ENCODE measurements around the gene KCND1.

The KCND1 gene

DNA sequence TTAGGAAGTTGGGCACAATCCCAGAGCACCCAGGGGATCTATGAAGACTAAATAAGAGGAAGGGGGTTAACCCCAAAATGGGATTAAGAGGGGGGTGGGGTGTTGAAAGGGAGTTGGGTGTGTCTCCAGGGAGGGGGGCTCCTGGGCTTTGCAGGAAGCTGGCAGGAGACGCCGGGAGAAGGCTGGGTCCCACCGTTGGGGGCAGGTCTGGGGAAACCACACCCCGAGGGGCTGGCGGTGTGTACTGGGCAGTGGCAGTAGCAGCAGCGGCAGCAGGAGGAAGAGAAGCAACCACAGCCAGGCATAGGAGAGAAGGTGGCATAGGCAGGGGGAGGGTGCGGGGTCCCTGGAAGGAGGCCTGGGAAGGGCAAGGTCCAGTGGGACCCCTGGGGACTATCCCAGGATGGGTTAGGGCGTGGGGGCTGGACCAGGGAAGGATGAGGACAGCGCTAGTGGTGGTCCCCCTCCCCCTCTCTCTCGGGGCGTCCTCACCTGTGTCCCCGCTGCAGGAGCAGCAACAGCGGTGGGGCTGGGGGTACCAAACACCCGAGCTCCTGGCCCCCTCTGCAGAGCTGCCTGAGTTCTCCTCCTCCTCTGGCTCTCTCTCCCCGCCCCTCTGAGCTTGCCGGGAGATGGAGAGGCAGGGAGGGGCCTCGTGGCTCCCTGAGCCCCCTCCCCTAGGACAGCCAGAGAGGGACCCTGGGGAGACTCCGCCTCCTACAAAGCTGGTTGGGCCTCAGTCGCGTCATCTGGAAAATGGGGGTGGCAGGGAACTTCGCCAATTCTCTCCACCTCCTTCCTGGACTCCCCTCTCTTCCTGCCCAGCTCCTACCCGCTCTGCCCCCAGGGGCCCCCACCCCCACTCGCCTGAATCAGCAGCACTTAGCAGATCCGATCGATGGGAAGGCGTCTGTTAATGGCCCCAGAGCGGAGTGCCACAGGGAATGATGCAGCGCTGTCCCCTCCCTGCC lies at the start of gene KCND1:
TSS of gene KCND1 (minus strand) at position 596 of the 971 bp plus-strand sequence. CDS start 1,573 bp downstream, outside the sequence.
- peak within 1 kb of the TSS; percentile 51 for H3K4me3 ChIP-seq (replicated peaks; ENCODE audit: low read depth, low read length)
- TF ChIP-seq, protein P1, sequence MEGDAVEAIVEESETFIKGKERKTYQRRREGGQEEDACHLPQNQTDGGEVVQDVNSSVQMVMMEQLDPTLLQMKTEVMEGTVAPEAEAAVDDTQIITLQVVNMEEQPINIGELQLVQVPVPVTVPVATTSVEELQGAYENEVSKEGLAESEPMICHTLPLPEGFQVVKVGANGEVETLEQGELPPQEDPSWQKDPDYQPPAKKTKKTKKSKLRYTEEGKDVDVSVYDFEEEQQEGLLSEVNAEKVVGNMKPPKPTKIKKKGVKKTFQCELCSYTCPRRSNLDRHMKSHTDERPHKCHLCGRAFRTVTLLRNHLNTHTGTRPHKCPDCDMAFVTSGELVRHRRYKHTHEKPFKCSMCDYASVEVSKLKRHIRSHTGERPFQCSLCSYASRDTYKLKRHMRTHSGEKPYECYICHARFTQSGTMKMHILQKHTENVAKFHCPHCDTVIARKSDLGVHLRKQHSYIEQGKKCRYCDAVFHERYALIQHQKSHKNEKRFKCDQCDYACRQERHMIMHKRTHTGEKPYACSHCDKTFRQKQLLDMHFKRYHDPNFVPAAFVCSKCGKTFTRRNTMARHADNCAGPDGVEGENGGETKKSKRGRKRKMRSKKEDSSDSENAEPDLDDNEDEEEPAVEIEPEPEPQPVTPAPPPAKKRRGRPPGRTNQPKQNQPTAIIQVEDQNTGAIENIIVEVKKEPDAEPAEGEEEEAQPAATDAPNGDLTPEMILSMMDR (IDR thresholded peaks at IDR 0.05; ENCODE audit: low read length, missing control alignments), result no peak
- DNase-seq (ENCODE audit: low read depth), result peak; percentile 68

DNA sequence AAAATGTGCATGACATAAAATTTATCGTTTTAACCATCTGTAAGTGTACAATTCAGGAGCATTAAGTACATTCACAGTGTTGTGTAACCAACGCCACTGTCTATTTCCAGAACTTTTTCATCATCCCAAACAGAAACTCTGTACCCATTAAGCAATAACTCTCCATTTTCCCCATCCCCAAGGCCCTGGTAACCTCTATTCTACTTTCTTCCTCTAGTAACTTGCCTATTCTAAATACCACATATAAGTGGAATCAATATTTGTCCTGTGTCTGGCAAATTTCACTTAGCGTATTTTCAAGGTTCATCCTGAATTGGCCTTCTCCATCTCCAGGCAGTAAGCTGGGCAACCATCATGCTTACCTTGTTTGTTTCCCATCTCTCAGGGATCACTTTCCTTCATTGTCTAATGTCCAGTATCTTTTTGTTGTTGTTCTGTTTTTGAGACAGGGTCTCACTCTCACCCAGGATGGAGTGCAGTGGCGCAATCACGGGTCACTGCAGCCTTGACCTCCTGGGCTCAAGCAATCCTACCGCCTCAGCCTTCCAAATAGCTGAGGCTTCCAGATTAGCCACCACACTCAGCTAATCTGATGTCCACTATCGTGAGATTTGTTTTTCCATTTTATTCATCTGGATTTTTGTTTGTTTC lies 48.1 kb upstream of the KCND1 start:
- H3K4me3 ChIP-seq (replicated peaks; ENCODE audit: low read depth, low read length), result no peak overlapping the region
- TF ChIP-seq, protein P1 (IDR thresholded peaks at IDR 0.05; ENCODE audit: low read length, missing control alignments), result no peak
- no peak for DNase-seq (ENCODE audit: low read depth)

DNA sequence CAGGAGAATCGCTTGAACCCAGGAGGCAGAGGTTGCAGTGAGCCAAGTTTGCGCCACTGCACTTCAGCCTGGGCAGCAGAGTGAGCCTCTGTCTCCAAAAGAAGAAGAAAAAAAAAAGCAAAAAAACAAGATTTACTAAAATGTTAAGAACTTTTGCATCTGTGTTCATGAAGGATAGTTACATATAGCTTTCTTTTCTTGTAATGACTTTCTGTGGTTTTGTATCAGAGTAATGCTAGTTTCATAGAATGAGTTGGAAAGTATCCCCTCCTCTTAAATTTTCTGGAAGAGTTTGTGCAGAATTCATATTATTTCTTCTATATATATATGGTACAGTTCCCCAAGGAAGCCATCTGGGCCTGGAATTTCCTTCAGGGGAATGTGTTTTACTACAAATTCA lies 47.4 kb upstream of the KCND1 start:
- no peak for DNase-seq (ENCODE audit: low read depth)
- H3K4me3 ChIP-seq (replicated peaks; ENCODE audit: low read depth, low read length), result no peak overlapping the region
- TF ChIP-seq, protein P1 (IDR thresholded peaks at IDR 0.05; ENCODE audit: low read length, missing control alignments), result no peak

DNA sequence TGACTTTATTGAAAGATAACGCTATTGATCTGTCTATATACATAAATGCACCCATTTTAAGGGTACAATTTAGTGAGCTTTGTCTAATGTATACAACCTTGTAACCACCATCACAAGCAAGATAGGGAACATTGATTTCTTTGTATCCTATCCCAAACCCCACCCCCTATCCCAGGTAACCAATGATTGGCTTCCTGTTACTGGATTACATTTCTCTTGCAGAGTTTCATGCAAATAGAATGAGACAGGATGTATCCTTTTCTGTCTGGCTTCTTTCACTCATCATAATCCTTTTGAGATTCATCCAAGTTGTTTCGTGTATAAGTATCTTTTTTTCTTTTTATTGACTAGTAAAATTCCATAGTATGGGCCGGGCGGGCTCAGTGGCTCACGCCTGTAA lies 32.1 kb upstream of the KCND1 start:
- TF ChIP-seq, protein P1 (IDR thresholded peaks at IDR 0.05; ENCODE audit: low read length, missing control alignments), result no peak
- no peak overlapping the region for H3K4me3 ChIP-seq (replicated peaks; ENCODE audit: low read depth, low read length)
- no peak for DNase-seq (ENCODE audit: low read depth)

DNA sequence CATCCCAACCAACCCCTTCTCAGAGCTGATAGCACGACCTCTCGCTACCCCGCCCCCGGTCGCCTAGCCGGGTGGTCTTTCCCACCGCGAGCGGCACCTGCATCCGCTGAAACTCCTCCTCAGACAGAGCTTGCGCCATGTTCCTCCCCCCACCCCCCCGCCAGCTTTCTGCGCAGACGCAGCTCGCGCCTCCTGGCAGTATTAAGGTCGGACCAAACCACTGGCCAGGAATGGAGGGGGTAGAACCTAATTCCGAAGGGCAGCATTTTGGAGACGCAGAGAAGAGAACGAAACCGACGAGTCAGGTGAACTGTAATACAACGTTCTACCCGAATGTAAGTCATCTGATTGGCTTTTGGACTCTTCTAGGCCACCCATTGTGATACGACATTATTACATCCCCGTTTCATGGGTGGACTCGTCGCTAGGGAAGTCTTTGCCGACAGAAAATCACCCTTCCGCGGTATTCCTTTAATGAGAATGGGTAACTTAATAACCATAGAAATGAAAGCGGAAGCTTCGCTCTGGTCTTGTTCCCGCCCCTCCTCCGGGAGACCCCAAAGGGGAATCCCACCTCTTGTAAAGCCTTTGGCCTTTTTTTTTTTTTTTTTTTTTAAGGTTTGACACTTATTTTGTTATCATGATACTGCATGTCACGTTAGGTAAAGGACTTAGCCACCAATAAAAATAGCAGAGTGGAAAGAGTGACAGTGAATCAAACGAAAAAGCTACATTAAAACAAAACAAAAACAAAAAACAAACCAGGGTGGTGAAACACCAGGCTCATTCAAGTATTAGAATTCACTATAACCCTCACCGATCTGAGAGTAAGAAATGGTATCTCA lies 30.7 kb upstream of the KCND1 start, which contains the start of gene GRIPAP1:
TSS of gene GRIPAP1 (minus strand) at position 174 of the 845 bp plus-strand sequence. CDS start at position 139, 35 bp downstream.
- TF ChIP-seq, protein P1 (IDR thresholded peaks at IDR 0.05; ENCODE audit: low read length, missing control alignments), result no peak
- peak within 1 kb of the TSS; percentile 84 for H3K4me3 ChIP-seq (replicated peaks; ENCODE audit: low read depth, low read length)
- peak; percentile 97 for DNase-seq (ENCODE audit: low read depth)

DNA sequence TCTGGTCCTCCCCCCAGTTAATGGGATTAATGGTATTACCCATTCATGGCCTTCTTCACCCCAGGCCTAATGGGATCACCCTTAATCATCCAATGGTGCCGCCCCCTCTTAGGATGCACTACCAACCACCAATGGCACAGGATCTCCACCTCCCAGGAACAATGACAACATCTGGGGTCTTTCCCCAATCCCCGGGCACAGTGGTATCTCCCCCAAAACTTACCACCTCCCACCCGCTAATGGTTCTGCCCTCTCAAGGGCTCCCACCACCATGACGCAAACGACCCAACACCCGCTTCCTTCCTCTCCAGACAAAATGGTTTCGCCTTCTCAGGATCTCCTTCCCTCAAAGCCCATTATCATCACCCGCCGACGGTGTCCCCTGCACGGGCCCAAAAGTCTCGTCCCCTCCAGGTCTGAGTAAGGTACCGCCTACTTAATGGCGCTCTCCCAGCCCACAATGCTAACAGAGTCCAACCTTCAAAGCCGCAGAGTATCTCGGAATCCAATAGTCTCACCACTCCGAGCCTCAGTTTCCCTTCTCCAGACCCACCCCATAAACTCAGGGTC lies 30.0 kb upstream of the KCND1 start:
- H3K4me3 ChIP-seq (replicated peaks; ENCODE audit: low read depth, low read length), result peak overlapping the region; percentile 84
- TF ChIP-seq, protein P1 (IDR thresholded peaks at IDR 0.05; ENCODE audit: low read length, missing control alignments), result no peak
- DNase-seq (ENCODE audit: low read depth), result peak; percentile 47
